ENCODE measurements around the gene SAFB.

DNA sequence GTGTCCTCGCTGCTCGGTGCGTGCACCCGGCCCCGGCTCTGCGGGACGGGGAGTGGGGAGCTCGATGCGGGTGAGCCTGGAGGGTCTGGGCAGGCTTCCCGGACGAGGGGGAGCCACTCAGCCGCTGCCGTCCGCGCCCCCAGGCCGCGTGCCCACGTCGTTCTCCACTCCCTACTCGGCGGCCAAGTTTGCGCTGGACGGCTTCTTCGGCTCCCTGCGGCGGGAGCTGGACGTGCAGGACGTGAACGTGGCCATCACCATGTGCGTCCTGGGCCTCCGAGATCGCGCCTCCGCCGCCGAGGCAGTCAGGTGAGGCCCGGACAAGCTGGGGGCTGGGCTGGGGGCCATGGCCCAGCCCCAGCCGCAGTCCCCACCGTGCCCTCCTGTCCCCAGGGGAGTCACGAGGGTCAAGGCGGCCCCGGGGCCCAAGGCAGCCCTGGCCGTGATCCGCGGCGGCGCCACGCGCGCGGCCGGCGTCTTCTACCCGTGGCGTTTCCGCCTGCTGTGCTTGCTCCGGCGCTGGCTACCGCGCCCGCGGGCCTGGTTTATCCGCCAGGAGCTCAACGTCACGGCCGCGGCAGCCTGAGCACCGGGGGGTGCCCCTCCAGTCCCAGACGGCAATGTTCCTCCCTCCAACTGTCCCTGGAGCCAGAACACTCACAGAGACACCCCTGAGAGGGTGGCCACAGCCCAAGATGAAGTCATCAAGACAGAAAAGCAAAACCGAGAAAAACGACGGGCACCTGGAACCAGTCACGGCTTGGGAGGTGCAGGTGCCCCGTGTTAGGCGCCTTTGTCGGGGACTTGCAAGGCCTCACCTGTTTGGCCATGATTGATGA lies 64.7 kb downstream of the SAFB start:
- TF ChIP-seq, protein P1, sequence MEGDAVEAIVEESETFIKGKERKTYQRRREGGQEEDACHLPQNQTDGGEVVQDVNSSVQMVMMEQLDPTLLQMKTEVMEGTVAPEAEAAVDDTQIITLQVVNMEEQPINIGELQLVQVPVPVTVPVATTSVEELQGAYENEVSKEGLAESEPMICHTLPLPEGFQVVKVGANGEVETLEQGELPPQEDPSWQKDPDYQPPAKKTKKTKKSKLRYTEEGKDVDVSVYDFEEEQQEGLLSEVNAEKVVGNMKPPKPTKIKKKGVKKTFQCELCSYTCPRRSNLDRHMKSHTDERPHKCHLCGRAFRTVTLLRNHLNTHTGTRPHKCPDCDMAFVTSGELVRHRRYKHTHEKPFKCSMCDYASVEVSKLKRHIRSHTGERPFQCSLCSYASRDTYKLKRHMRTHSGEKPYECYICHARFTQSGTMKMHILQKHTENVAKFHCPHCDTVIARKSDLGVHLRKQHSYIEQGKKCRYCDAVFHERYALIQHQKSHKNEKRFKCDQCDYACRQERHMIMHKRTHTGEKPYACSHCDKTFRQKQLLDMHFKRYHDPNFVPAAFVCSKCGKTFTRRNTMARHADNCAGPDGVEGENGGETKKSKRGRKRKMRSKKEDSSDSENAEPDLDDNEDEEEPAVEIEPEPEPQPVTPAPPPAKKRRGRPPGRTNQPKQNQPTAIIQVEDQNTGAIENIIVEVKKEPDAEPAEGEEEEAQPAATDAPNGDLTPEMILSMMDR (IDR thresholded peaks at IDR 0.05): no peak
- no peak for TF ChIP-seq POLR2A (IDR thresholded peaks at IDR 0.05)
- no peak for TF ChIP-seq EP300 (IDR thresholded peaks at IDR 0.05)
- TF ChIP-seq POLR2AphosphoS5 (IDR thresholded peaks at IDR 0.05): no peak

Measured in gastroesophageal sphincter (tissue), 3 donors.